GM23338 (cell line): ENCODE measurements around the gene NECTIN1. TPM values are rescaled to one million over a fixed set of nuclear protein-coding genes. Genes with fewer than 3 reads are reported as not detected.

Experiments used
- ATAC-seq: fragments of 200-7000 bp; cut with Tn5 transposase; 3 replicates; pipeline ENCODE4 v1.9.1; 2020
- DNase-seq: peaks from one replicate; pipeline ENCODE4 v3.0.0-alpha.2; 2015; ENCODE audit warnings: low spot score
- H2AFZ ChIP-seq: fragments of 200-600 bp; sonication (generic); 2 replicates; pipeline ENCODE4 v1.8.0; 2016; ENCODE audit warnings: antibody characterized with exemption, mild to moderate bottlenecking, moderate library complexity
- H3F3A ChIP-seq: fragments of 200-600 bp; sonication (generic); replicated peaks from 2 replicates; pipeline ENCODE4 v1.8.0; 2017; ENCODE audit warnings: antibody characterized with exemption, mixed run types, low read depth
- H3K27ac ChIP-seq: fragments of 200-600 bp; sonication (generic); 2 replicates; pipeline ENCODE4 v1.6.1; 2016; ENCODE audit warnings: low read depth
- H3K27me3 ChIP-seq: fragments of 200-600 bp; sonication (generic); 2 replicates; pipeline ENCODE4 v1.8.0; 2016; ENCODE audit warnings: mild to moderate bottlenecking, mixed run types, moderate library complexity; ENCODE audit not compliant: insufficient read depth
- H3K36me3 ChIP-seq: fragments of 200-600 bp; sonication (generic); 2 replicates; pipeline ENCODE4 v1.8.0; 2016; ENCODE audit warnings: mild to moderate bottlenecking; ENCODE audit not compliant: insufficient read depth
- H3K4me1 ChIP-seq: fragments of 200-600 bp; sonication (generic); 2 replicates; pipeline ENCODE4 v1.8.0; 2016; ENCODE audit warnings: mild to moderate bottlenecking, moderate library complexity; ENCODE audit not compliant: insufficient read depth
- H3K4me2 ChIP-seq: fragments of 200-600 bp; sonication (generic); 2 replicates; pipeline ENCODE4 v1.7.1; 2017; ENCODE audit warnings: mixed run types
- H3K4me3 ChIP-seq: fragments of 200-600 bp; sonication (generic); 2 replicates; pipeline ENCODE4 v1.6.1; 2016; ENCODE audit warnings: mixed run types
- H3K79me2 ChIP-seq: fragments of 200-600 bp; sonication (generic); replicated peaks from 2 replicates; pipeline ENCODE4 v1.8.0; 2017; ENCODE audit warnings: mild to moderate bottlenecking; ENCODE audit not compliant: insufficient read depth
- H3K9me2 ChIP-seq: fragments of 200-600 bp; sonication (generic); 2 replicates; pipeline ENCODE4 v1.8.0; 2017; ENCODE audit not compliant: insufficient read depth
- H4K20me1 ChIP-seq: fragments of 200-600 bp; sonication (generic); replicated peaks from 2 replicates; pipeline ENCODE4 v1.8.0; 2017; ENCODE audit warnings: mild to moderate bottlenecking; ENCODE audit not compliant: insufficient read depth
- H3K27ac Mint-ChIP-seq: 2 replicates; pipeline ENCODE4 v1.8.0; 2020; ENCODE audit warnings: inconsistent platforms, mild to moderate bottlenecking, moderate library complexity, mixed read lengths
- H3K27me3 Mint-ChIP-seq: 3 replicates; pipeline ENCODE4 v1.8.0; 2022; ENCODE audit warnings: low read depth, mild to moderate bottlenecking, moderate library complexity, mixed read lengths, inconsistent platforms; ENCODE audit not compliant: insufficient read depth, poor library complexity
- H3K36me3 Mint-ChIP-seq: 3 replicates; pipeline ENCODE4 v1.8.0; 2021; ENCODE audit warnings: low read depth, mild to moderate bottlenecking, inconsistent platforms, moderate library complexity, mixed read lengths
- H3K4me1 Mint-ChIP-seq: 3 replicates; pipeline ENCODE4 v1.8.0; 2020; ENCODE audit warnings: mild to moderate bottlenecking, inconsistent platforms, mixed read lengths
- H3K4me3 Mint-ChIP-seq: 3 replicates; pipeline ENCODE4 v1.8.0; 2021; ENCODE audit warnings: moderate library complexity, mild to moderate bottlenecking, inconsistent platforms, mixed read lengths
- H3K9me3 Mint-ChIP-seq: 3 replicates; pipeline ENCODE4 v1.8.0; 2020; ENCODE audit warnings: moderate library complexity, mild to moderate bottlenecking, inconsistent platforms, mixed read lengths
- CREB1 ChIP-seq: fragments of 250-450 bp; sonication (Bioruptor Pico); IDR thresholded peaks from 2 replicates; pipeline ENCODE4 v1.5.0; 2020; ENCODE audit warnings: low read depth, mild to moderate bottlenecking, moderate library complexity
- ETS1 ChIP-seq: IDR thresholded peaks from 2 replicates; pipeline ENCODE4 v1.6.1; 2016; ENCODE audit warnings: antibody characterized with exemption
- EZH2 ChIP-seq: fragments of 200-600 bp; sonication (generic); IDR thresholded peaks from one replicate; pipeline ENCODE4 v1.8.0; 2017; ENCODE audit warnings: antibody characterized with exemption, mild to moderate bottlenecking, low read depth; ENCODE audit not compliant: unreplicated experiment
- EZH2phosphoT487 ChIP-seq: fragments of 200-600 bp; sonication (generic); IDR thresholded peaks from one replicate; pipeline ENCODE4 v1.8.1; 2018; ENCODE audit warnings: antibody characterized with exemption; ENCODE audit not compliant: unreplicated experiment
- JUNB ChIP-seq: IDR thresholded peaks from one replicate; pipeline ENCODE4 v1.6.1; 2016; ENCODE audit warnings: antibody characterized with exemption; ENCODE audit not compliant: unreplicated experiment
- NANOG ChIP-seq: IDR thresholded peaks from 2 replicates; pipeline ENCODE4 v1.6.1; 2016; ENCODE audit warnings: antibody characterized with exemption, borderline replicate concordance
- POLR2AphosphoS5 ChIP-seq: IDR thresholded peaks from 2 replicates; pipeline ENCODE4 v1.6.1; 2016; ENCODE audit warnings: antibody characterized with exemption, low read depth
- STAT1 ChIP-seq: IDR thresholded peaks from one replicate; pipeline ENCODE4 v1.6.1; 2016; ENCODE audit warnings: antibody characterized with exemption; ENCODE audit not compliant: unreplicated experiment
- ZNF114 ChIP-seq: fragments of 250-450 bp; sonication (Bioruptor Pico); IDR thresholded peaks from 2 replicates; pipeline ENCODE4 v1.5.0; 2020; ENCODE audit warnings: mild to moderate bottlenecking, moderate library complexity
- ZNF331 ChIP-seq: fragments of 250-450 bp; sonication (Bioruptor Pico); IDR thresholded peaks from 2 replicates; pipeline ENCODE4 v1.5.0; 2020; ENCODE audit warnings: low read depth, mild to moderate bottlenecking, moderate library complexity
- ZNF462 ChIP-seq: fragments of 250-450 bp; sonication (Bioruptor Pico); IDR thresholded peaks from 2 replicates; pipeline ENCODE4 v1.5.0; 2020; ENCODE audit warnings: mild to moderate bottlenecking, moderate library complexity
- polyA plus RNA-seq: library from polyadenylated mRNA; unstranded; fragments of >200 nt; fragmentation: Nextera tagmentation; extraction: Ambion mirVana; gene quantifications from 2 replicates; pipeline ENCODE4 v1.2.1, GENCODE V29; 2016
- total RNA-seq: library from RNA; depleted of rRNA; stranded (reverse); fragments of >200 nt; shearing (Covaris generic); gene quantifications from 2 replicates; pipeline ENCODE4 v1.2.3, GENCODE V29; 2014
- TF ChIP-seq, protein P1 (sequence below): IDR thresholded peaks from one replicate; pipeline ENCODE4 v1.6.1; 2018; ENCODE audit warnings: antibody characterized with exemption; ENCODE audit not compliant: unreplicated experiment
- TF ChIP-seq, protein P2 (sequence below), 2 experiments: fragments of 200-600 bp in 1 of 2; sonication (generic) in 1 of 2; conservative IDR thresholded peaks; 2 replicates each; pipeline versions ENCODE4 v1.5.1 to v1.6.1; 2016 to 2017; ENCODE audit warnings: antibody characterized with exemption in 2 of 2, low read depth in 2 of 2, mild to moderate bottlenecking in 2 of 2, moderate library complexity in 1 of 2

Gene NECTIN1
- total and polyA plus RNA-seq, 2 experiments from 2014 or later = 18.7 to 56.3 TPM

- no peaks in the 10 kb centered on the region for H3K9me2 ChIP-seq
- H3K9me3 Mint-ChIP-seq = no peaks in the 10 kb centered on the region
- no peak overlapping the region for H3K27ac ChIP-seq
- no peak for DNase-seq
- no peaks in the 10 kb centered on the region for H3K27me3 ChIP-seq
- no peak overlapping the region for H3K4me3 ChIP-seq
- H3K4me2 ChIP-seq = no peak overlapping the region
- no peaks in the 10 kb centered on the region for H3K36me3 ChIP-seq
- no peaks in the 10 kb centered on the region for H3K36me3 Mint-ChIP-seq
- no peaks in the 10 kb centered on the region for H3K4me1 ChIP-seq
- H2AFZ ChIP-seq = no peak overlapping the region
- no peaks in the 10 kb centered on the region for H3F3A ChIP-seq
- H3K27ac Mint-ChIP-seq = no peak overlapping the region
- H3K27me3 Mint-ChIP-seq = peaks cover 21% of the 10 kb centered on the region
- no peak for ATAC-seq
- no peaks in the 10 kb centered on the region for H3K79me2 ChIP-seq
- no peak overlapping the region for H3K4me3 Mint-ChIP-seq
- no peak for TF ChIP-seq EZH2
- no peak for TF ChIP-seq ZNF114 (CRISPR knock-in tag)
- TF ChIP-seq, protein P1, sequence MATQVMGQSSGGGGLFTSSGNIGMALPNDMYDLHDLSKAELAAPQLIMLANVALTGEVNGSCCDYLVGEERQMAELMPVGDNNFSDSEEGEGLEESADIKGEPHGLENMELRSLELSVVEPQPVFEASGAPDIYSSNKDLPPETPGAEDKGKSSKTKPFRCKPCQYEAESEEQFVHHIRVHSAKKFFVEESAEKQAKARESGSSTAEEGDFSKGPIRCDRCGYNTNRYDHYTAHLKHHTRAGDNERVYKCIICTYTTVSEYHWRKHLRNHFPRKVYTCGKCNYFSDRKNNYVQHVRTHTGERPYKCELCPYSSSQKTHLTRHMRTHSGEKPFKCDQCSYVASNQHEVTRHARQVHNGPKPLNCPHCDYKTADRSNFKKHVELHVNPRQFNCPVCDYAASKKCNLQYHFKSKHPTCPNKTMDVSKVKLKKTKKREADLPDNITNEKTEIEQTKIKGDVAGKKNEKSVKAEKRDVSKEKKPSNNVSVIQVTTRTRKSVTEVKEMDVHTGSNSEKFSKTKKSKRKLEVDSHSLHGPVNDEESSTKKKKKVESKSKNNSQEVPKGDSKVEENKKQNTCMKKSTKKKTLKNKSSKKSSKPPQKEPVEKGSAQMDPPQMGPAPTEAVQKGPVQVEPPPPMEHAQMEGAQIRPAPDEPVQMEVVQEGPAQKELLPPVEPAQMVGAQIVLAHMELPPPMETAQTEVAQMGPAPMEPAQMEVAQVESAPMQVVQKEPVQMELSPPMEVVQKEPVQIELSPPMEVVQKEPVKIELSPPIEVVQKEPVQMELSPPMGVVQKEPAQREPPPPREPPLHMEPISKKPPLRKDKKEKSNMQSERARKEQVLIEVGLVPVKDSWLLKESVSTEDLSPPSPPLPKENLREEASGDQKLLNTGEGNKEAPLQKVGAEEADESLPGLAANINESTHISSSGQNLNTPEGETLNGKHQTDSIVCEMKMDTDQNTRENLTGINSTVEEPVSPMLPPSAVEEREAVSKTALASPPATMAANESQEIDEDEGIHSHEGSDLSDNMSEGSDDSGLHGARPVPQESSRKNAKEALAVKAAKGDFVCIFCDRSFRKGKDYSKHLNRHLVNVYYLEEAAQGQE = no peak
- TF ChIP-seq STAT1 = no peak
- no peak for TF ChIP-seq NANOG
- no peak for TF ChIP-seq ETS1
- no peak for TF ChIP-seq JUNB
- TF ChIP-seq, protein P2, sequence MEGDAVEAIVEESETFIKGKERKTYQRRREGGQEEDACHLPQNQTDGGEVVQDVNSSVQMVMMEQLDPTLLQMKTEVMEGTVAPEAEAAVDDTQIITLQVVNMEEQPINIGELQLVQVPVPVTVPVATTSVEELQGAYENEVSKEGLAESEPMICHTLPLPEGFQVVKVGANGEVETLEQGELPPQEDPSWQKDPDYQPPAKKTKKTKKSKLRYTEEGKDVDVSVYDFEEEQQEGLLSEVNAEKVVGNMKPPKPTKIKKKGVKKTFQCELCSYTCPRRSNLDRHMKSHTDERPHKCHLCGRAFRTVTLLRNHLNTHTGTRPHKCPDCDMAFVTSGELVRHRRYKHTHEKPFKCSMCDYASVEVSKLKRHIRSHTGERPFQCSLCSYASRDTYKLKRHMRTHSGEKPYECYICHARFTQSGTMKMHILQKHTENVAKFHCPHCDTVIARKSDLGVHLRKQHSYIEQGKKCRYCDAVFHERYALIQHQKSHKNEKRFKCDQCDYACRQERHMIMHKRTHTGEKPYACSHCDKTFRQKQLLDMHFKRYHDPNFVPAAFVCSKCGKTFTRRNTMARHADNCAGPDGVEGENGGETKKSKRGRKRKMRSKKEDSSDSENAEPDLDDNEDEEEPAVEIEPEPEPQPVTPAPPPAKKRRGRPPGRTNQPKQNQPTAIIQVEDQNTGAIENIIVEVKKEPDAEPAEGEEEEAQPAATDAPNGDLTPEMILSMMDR (conservative IDR thresholded peaks at IDR 0.05; ENCODE audit: low read depth in 2 of 2) = no peak
- TF ChIP-seq POLR2AphosphoS5 = no peak
- no peak for TF ChIP-seq ZNF462 (CRISPR knock-in tag)
- no peak for TF ChIP-seq ZNF331 (CRISPR knock-in tag)
- no peak for TF ChIP-seq EZH2phosphoT487
- TF ChIP-seq CREB1 (CRISPR knock-in tag) = no peak
- no peaks in the 10 kb centered on the region for H4K20me1 ChIP-seq
- peaks cover 27% of the 10 kb centered on the region for H3K4me1 Mint-ChIP-seq
These were observed 101.7 kb downstream of the NECTIN1 start for GRCh38 chr11:119627286-119627685.
